Heart right ventricle (tissue), 16 donors: Measurements from ENCODE around the gene ZNF480. TPM values are rescaled to one million over a fixed set of nuclear protein-coding genes. Genes with fewer than 3 reads are reported as not detected.
"Not testable (repeated sequence)": the region's sequence is repeated elsewhere in the genome, so short reads cannot be mapped to it uniquely, and the experiment has no call there.

ENCODE experiments used
- ATAC-seq, 8 donors: fragments of 200-7000 bp; cut with Tn5 transposase; one replicate each; pipeline ENCODE4 v1.9.1; 2020; ENCODE audit warnings: mild to moderate bottlenecking in 8 of 8, moderate library complexity in 8 of 8, moderate number of reproducible peaks in 1 of 8
- DNase-seq, 2 donors: peaks; one replicate each; pipeline ENCODE4 v3.0.0-alpha.2; 2020
- H3K27ac ChIP-seq, 10 donors: fragments of 200-600 bp; sonication (generic) in 2 of 10; one replicate each; pipeline versions ENCODE4 v1.5.0 to v1.8.0; 2020 to 2022; ENCODE audit warnings: mild to moderate bottlenecking in 3 of 10
- H3K27me3 ChIP-seq, 7 donors: fragments of 200-600 bp; one replicate each; pipeline ENCODE4 v1.8.0; 2021 to 2022; ENCODE audit warnings: mild to moderate bottlenecking in 2 of 7
- H3K36me3 ChIP-seq, 9 donors: fragments of 200-600 bp; sonication (generic) in 1 of 9; one replicate each; pipeline versions ENCODE4 v1.5.0 to v1.8.0; 2020 to 2022; ENCODE audit warnings: mild to moderate bottlenecking in 2 of 9
- H3K4me1 ChIP-seq, 9 donors: fragments of 200-600 bp; sonication (generic) in 1 of 9; one replicate each; pipeline versions ENCODE4 v1.5.0 to v1.8.0; 2020 to 2022; ENCODE audit warnings: mild to moderate bottlenecking in 4 of 9
- H3K4me3 ChIP-seq, 10 donors: fragments of 200-600 bp; sonication (generic) in 2 of 10; one replicate each; pipeline versions ENCODE4 v1.5.0 to v1.8.0; 2020 to 2022; ENCODE audit warnings: mild to moderate bottlenecking in 7 of 10, moderate library complexity in 2 of 10
- H3K9me3 ChIP-seq, 11 donors: fragments of 200-600 bp in 10 of 11; sonication (generic) in 2 of 11; one replicate each; pipeline versions ENCODE4 v1.5.0 to v1.8.0; 2013 to 2022; ENCODE audit warnings: mild to moderate bottlenecking in 2 of 11, control low read depth in 1 of 11, moderate library complexity in 1 of 11
- CTCF ChIP-seq, 9 donors: fragments of 200-600 bp; sonication (generic) in 2 of 9; IDR thresholded peaks; one replicate each; pipeline versions ENCODE4 v1.5.0 to v1.8.0; 2021 to 2022; ENCODE audit warnings: antibody characterized with exemption in 9 of 9, mild to moderate bottlenecking in 5 of 9, moderate library complexity in 1 of 9
- WGBS, 2 donors: extraction: QIAGEN DNeasy Blood & Tissue Kit; methylation state at CpG; one replicate each; pipeline ENCODE4 v1.1.7; 2013; ENCODE audit warnings: inconsistent platforms in 1 of 2; 5-methylcytosine and 5-hydroxymethylcytosine counted together
- intact Hi-C, 10 donors: fragments of 100-400 bp; cut with DNase I; formaldehyde crosslinking; loops; one replicate each; pipeline versions ENCODE4 v1.11.1 to v1.14.2; 2022
- polyA plus RNA-seq, 2 donors: library from polyadenylated mRNA; stranded (reverse); fragments of 200-250 nt; gene quantifications; one replicate each; pipeline ENCODE4 v1.2.3, GENCODE V29; 2013
- total RNA-seq, 10 donors: library from RNA; stranded (reverse); fragmentation: NEBNext Ultra II Directional in 3 of 10; extraction: Animal tissue kit (Norgen Biotek cat#: 25700) in 3 of 10; gene quantifications; one replicate each; pipeline versions ENCODE4 v1.2.1 to v1.2.4, GENCODE V29; 2021 to 2023
- donor health status: Arrhythmogenic right ventricular cardiomyopathy.
- donor health status: ischemic (EF 13 %, LVEDD 7.1; RV severe dilation, severe dysfunction).
- donor health status: healthy with polysubstance abuse.
- donor health status: DM: no; HTN: yes; CAD: no.
- donor health status: DM: no; HTN: no; CAD: no.
- donor health status: ischemic (EF 25% LVEDD 6.9; RV normal size, moderate dysfunction).
- donor health status: ischemic (EF 25% LVEDD 5.7; RV mildly dilated, moderate dysfunction).
- donor health status: healthy.
- donor health status: DM: yes; HTN: yes; CAD: no.
- donor health status: Ischemic cardiomyopathy.
- donor health status: ischemic (EF 35%, LVEDD 5.7; RV mildly dilated, moderate dysfunction).
- donor health status: nonischemic (EF 11% LVEDD 7.7; RV severe dilation, severe dysfunction).
- donor health status: DM: yes; HTN: yes; CAD: no.
- donor health status: PGD.
- donor health status: ischemic (EF 29% LVEDD 5.4; RV normal size, mild dysfunction).
- donor health status: nonischemic (EF 23%, LVEDD 6.1; RV moderate dilation, normal function).

Gene ZNF480
- total and polyA plus RNA-seq, 12 donors, result 6.9 to 19.6 (median 13.4) TPM

GRCh38 chr19:52336117-52336790, 39.3 kb downstream of the ZNF480 start, which contains the start of gene ZNF610:
Gene ZNF610 (plus strand): TSS chr19:52336243. CDS start chr19:52349173, 12,930 bp downstream.
- Histone ChIP-seq H3K4me3 (peak within 1 kb of the TSS; percentile 61 to 99 (median 78)), H3K27me3 (no peaks in the 10 kb centered on the region), H3K27ac (peak within 1 kb of the TSS; percentile 43 to 92 (median 86)), H3K4me1 (peaks cover 0 to 16% (median 0%) of the 10 kb centered on the region in 9 donors), H3K36me3 (peaks cover 0 to 11% (median 0%) of the 10 kb centered on the region in 9 donors), H3K9me3 (peaks cover 0 to 60% (median 26%) of the 10 kb centered on the region in 11 donors)
- WGBS, 2 donors, result 0 to 1% methylated on average over 55 of the region's 55 CpGs
- ATAC-seq (peak; percentile 99 to 100 (median 100)), DNase-seq (peak; percentile 92 to 94)
- intact Hi-C loops, result loop anchor here in 3 of 10 donors (5.0 kb wide), 1 partner anchor 39 kb away; the partner anchor contains the start of gene ZNF480 (in 3 of the 3)
- no peak for TF ChIP-seq CTCF (IDR thresholded peaks at IDR 0.05)

- Histone ChIP-seq H3K27me3 (no peaks in the 10 kb centered on the region), H3K27ac (peak overlapping the region in 9 of 10 donors; percentile 74 to 92 (median 87)), H3K4me3 (peak overlapping the region; percentile 61 to 99 (median 78)), H3K36me3 (peaks cover 0 to 13% (median 0%) of the 10 kb centered on the region in 9 donors), H3K4me1 (peaks cover 0 to 16% (median 0%) of the 10 kb centered on the region in 9 donors), H3K9me3 (peaks cover 0 to 60% (median 19%) of the 10 kb centered on the region in 11 donors)
- no peak for TF ChIP-seq CTCF (IDR thresholded peaks at IDR 0.05)
- intact Hi-C loops, result loop anchor here in 3 of 10 donors (5.0 kb wide), 1 partner anchor 40 kb away; the partner anchor contains the start of gene ZNF480 (in 3 of the 3)
- ATAC-seq (peak in 1 of 8 donors; percentile 7), DNase-seq (no peak)
- WGBS, 2 donors, result 2 to 3% methylated on average over 9 of the region's 9 CpGs
These were observed 39.9 kb downstream of the ZNF480 start for GRCh38 chr19:52336791-52337381.

GRCh38 chr19:52339022-52339421, 42.1 kb downstream of the ZNF480 start:
- Histone ChIP-seq H3K9me3 (peaks cover 0 to 42% (median under 1%) of the 10 kb centered on the region in 11 donors), H3K36me3 (peaks cover 0 to 17% (median 0%) of the 10 kb centered on the region in 9 donors), H3K4me1 (peaks cover 0 to 23% (median 3%) of the 10 kb centered on the region in 9 donors)
- not testable (repeated sequence) for H3K27ac ChIP-seq, ATAC-seq, DNase-seq, H3K4me3 ChIP-seq, H3K27me3 ChIP-seq
- intact Hi-C loops, result loop anchor here in 3 of 10 donors (5.0 kb wide), 1 partner anchor 42 kb away; the partner anchor contains the start of gene ZNF480 (in 3 of the 3)
- 77 to 79% methylated on average over 3 of the region's 3 CpGs for WGBS, 2 donors

GRCh38 chr19:52343548-52343947, 46.6 kb downstream of the ZNF480 start:
- ATAC-seq (peak; percentile 38 to 77 (median 67)), DNase-seq (peak; percentile 19 to 64)
- Histone ChIP-seq H3K4me3 (no peak overlapping the region), H3K36me3 (peaks cover 0 to 27% (median 11%) of the 10 kb centered on the region in 9 donors), H3K27me3 (no peaks in the 10 kb centered on the region), H3K9me3 (peaks cover 0 to 58% (median 0%) of the 10 kb centered on the region in 11 donors), H3K4me1 (peaks cover 0 to 7% (median 3%) of the 10 kb centered on the region in 9 donors), H3K27ac (no peak overlapping the region)
- intact Hi-C loops, result loop anchor here in 3 of 10 donors (5.0 to 10.0 kb wide), 3 partner anchors 401 to 411 kb away; no protein-coding TSS in a partner anchor
- TF ChIP-seq CTCF (IDR thresholded peaks at IDR 0.05), result peak; percentile 35 to 78 (median 69)
- 10 to 17% methylated on average over 8 of the region's 8 CpGs for WGBS, 2 donors
